Parathyroid adenoma (tissue), 2 donors: Measurements from ENCODE around the gene MEGF10.

ENCODE experiments used
- H2AFZ ChIP-seq: fragments of 300-600 bp; sonication (generic); one replicate; pipeline ENCODE4 v1.7.0; 2017; ENCODE audit warnings: antibody characterized with exemption, mild to moderate bottlenecking
- H3K27ac ChIP-seq: fragments of 300-600 bp; sonication (generic); one replicate; pipeline ENCODE4 v1.7.0; 2017
- H3K27me3 ChIP-seq: fragments of 300-600 bp; sonication (generic); one replicate; pipeline ENCODE4 v1.7.0; 2017; ENCODE audit warnings: low read length; ENCODE audit not compliant: control insufficient read depth, insufficient read depth
- H3K36me3 ChIP-seq: fragments of 300-600 bp; sonication (generic); one replicate; pipeline ENCODE4 v1.7.0; 2017; ENCODE audit warnings: low read length; ENCODE audit not compliant: control insufficient read depth, insufficient read depth
- H3K4me1 ChIP-seq: fragments of 300-600 bp; sonication (generic); one replicate; pipeline ENCODE4 v1.7.0; 2017; ENCODE audit warnings: control low read depth
- H3K4me2 ChIP-seq: fragments of 300-600 bp; sonication (generic); one replicate; pipeline ENCODE4 v1.7.0; 2017; ENCODE audit warnings: low read length
- H3K4me3 ChIP-seq: fragments of 300-600 bp; sonication (generic); one replicate; pipeline ENCODE4 v1.7.0; 2017; ENCODE audit warnings: low read depth, low read length
- H3K79me2 ChIP-seq: fragments of 300-600 bp; sonication (generic); one replicate; pipeline ENCODE4 v1.7.0; 2017; ENCODE audit warnings: control low read depth
- H3K9ac ChIP-seq: fragments of 300-600 bp; sonication (generic); one replicate; pipeline ENCODE4 v1.7.0; 2017; ENCODE audit warnings: mild to moderate bottlenecking
- H3K9me3 ChIP-seq: fragments of 300-600 bp; sonication (generic); one replicate; pipeline ENCODE4 v1.7.0; 2017; ENCODE audit warnings: low read length; ENCODE audit not compliant: control insufficient read depth
- TF ChIP-seq, protein P1 (sequence below): fragments of 300-600 bp; sonication (generic); IDR thresholded peaks from one replicate; pipeline ENCODE4 v1.7.0; 2017; ENCODE audit warnings: antibody characterized with exemption, mild to moderate bottlenecking
- donor health status: primary hyperparathyroidism.

MEGF10 gene

DNA sequence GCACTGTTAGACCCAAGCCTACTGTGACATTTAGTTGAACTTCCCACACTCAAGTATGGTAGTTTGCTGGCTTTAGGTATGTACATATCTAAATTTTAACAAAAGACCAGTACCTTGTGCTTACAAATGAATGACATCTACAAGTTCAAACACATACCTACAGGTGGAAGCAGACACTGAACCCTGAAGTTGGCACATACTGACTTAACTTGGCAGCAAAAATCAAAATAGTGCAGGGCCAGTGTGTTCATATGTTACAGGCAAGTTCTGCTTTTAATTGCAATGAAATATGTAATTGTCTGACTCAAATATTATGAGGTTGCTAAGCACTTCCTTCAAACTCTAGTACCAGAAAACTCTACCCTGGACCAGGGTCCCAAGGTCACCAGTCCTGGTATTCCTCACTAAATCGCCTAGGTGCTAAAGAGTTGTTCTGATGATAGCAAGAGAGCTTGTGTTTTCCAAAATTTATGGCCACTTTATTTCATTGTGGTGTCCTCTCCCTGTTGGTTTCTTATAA is 77.4 kb downstream of the MEGF10 start:
- H3K4me3 ChIP-seq, result no peak overlapping the region
- H3K36me3 ChIP-seq, result no peaks in the 10 kb centered on the region
- no peaks in the 10 kb centered on the region for H3K4me1 ChIP-seq
- H3K9me3 ChIP-seq, result no peaks in the 10 kb centered on the region
- no peaks in the 10 kb centered on the region for H3K79me2 ChIP-seq
- H3K27ac ChIP-seq, result no peak overlapping the region
- H3K9ac ChIP-seq, result no peak overlapping the region
- H2AFZ ChIP-seq, result no peak overlapping the region
- no peak overlapping the region for H3K4me2 ChIP-seq
- H3K27me3 ChIP-seq, result no peaks in the 10 kb centered on the region
- TF ChIP-seq, protein P1, sequence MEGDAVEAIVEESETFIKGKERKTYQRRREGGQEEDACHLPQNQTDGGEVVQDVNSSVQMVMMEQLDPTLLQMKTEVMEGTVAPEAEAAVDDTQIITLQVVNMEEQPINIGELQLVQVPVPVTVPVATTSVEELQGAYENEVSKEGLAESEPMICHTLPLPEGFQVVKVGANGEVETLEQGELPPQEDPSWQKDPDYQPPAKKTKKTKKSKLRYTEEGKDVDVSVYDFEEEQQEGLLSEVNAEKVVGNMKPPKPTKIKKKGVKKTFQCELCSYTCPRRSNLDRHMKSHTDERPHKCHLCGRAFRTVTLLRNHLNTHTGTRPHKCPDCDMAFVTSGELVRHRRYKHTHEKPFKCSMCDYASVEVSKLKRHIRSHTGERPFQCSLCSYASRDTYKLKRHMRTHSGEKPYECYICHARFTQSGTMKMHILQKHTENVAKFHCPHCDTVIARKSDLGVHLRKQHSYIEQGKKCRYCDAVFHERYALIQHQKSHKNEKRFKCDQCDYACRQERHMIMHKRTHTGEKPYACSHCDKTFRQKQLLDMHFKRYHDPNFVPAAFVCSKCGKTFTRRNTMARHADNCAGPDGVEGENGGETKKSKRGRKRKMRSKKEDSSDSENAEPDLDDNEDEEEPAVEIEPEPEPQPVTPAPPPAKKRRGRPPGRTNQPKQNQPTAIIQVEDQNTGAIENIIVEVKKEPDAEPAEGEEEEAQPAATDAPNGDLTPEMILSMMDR, result no peak

DNA sequence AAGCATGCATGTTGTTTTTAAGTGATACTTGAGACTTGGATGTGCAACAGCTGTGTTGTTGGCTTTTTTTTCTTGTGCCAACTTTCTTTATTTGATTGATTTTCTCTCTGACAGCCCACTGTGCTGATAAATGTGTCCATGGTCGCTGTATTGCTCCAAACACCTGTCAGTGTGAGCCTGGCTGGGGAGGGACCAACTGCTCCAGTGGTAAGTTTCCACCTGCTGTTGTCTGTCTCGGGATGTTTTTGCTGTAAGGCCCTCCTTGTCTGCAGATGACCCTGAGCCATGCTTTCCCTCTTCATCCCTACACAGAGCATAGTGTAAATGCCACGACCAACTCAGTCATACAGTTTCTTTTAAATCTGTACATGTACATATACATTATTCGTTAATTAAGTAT is 79.2 kb downstream of the MEGF10 start:
- H3K9me3 ChIP-seq, result no peaks in the 10 kb centered on the region
- no peak overlapping the region for H3K4me3 ChIP-seq
- no peaks in the 10 kb centered on the region for H3K79me2 ChIP-seq
- TF ChIP-seq, protein P1, result no peak
- H3K4me1 ChIP-seq, result no peaks in the 10 kb centered on the region
- H3K27me3 ChIP-seq, result no peaks in the 10 kb centered on the region
- no peak overlapping the region for H3K9ac ChIP-seq
- no peaks in the 10 kb centered on the region for H3K36me3 ChIP-seq
- H3K27ac ChIP-seq, result no peak overlapping the region
- no peak overlapping the region for H3K4me2 ChIP-seq
- no peak overlapping the region for H2AFZ ChIP-seq

DNA sequence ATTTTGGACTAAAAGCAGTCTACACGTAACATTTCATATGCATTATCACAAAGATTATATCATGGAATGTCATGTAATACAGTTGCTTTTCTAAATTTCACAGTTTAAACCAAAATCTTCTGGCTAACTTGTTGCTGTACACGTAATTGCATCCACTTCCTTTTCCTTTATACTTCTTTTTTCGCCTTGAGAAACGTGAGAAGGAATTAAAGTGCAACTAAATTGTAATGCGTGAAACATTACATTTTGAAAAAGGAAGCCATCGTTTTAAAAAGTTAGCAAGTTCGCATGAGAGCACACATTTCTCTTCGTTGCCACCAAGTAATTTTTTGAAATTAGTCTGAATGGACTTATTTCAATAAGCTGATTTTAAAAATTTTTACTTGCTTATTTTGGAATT is 80.0 kb downstream of the MEGF10 start:
- no peak overlapping the region for H3K9ac ChIP-seq
- no peaks in the 10 kb centered on the region for H3K79me2 ChIP-seq
- H3K27ac ChIP-seq, result no peak overlapping the region
- TF ChIP-seq, protein P1, result no peak
- H2AFZ ChIP-seq, result no peak overlapping the region
- no peaks in the 10 kb centered on the region for H3K27me3 ChIP-seq
- no peak overlapping the region for H3K4me2 ChIP-seq
- no peaks in the 10 kb centered on the region for H3K36me3 ChIP-seq
- H3K4me3 ChIP-seq, result no peak overlapping the region
- no peaks in the 10 kb centered on the region for H3K9me3 ChIP-seq
- no peaks in the 10 kb centered on the region for H3K4me1 ChIP-seq

DNA sequence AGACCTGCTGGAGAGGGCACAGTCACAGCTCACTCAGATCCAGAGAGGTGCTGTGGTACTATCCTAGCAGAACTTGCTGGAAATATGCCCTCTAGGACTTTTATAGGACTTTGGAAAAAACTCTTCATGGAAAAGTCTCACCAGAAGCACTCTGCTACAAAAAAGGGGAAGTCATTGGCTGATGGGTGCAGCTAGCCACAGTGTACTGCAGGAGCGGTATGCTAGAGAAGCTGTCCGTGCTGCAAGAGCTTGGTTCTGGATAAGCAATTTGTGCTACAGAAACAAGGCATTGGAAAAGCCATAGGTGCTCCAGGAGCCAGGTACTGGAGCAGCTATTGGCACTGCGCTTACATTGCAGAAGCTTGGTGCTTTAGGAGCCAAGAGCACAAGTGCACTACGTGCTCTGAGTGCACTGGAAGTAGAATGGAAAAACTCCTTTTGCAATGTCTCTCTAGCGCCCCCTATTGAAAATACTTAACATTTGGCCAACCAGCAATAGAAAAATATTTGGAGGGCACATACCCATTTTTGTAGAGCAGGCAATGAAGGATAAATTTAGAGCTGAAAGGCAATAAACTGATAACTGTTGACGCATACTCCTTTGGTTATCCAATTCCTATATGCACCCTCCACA is 83.4 kb downstream of the MEGF10 start:
- no peaks in the 10 kb centered on the region for H3K79me2 ChIP-seq
- no peaks in the 10 kb centered on the region for H3K9me3 ChIP-seq
- H3K4me1 ChIP-seq, result no peaks in the 10 kb centered on the region
- no peak overlapping the region for H2AFZ ChIP-seq
- H3K9ac ChIP-seq, result no peak overlapping the region
- H3K36me3 ChIP-seq, result no peaks in the 10 kb centered on the region
- H3K27me3 ChIP-seq, result no peaks in the 10 kb centered on the region
- no peak overlapping the region for H3K4me3 ChIP-seq
- TF ChIP-seq, protein P1, result no peak
- H3K4me2 ChIP-seq, result no peak overlapping the region
- H3K27ac ChIP-seq, result no peak overlapping the region

DNA sequence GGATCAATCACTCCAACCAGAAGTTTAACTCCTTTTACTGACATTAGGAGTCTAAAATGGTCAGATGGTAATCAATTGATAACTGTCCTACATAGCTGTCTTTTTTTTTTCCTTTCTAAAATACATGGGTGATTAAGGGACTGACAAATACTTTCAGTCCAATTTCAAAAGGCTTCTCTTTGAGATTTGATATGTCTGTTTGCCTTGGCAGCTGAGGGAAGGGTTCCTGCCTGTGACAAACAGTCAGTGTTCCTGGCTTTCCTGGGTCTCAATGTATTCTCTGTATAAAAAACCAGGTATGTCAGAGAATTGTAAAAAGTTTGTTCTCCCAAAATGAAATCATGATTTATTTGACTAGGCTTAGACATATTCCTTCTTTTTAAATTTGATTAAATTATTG is 84.5 kb downstream of the MEGF10 start:
- Histone ChIP-seq H3K4me1 (no peaks in the 10 kb centered on the region), H3K79me2 (no peaks in the 10 kb centered on the region), H3K27me3 (no peaks in the 10 kb centered on the region), H3K4me3 (no peak overlapping the region), H3K36me3 (no peaks in the 10 kb centered on the region), H3K9ac (no peak overlapping the region), H3K9me3 (no peaks in the 10 kb centered on the region), H2AFZ (no peak overlapping the region), H3K4me2 (no peak overlapping the region), H3K27ac (no peak overlapping the region)
- TF ChIP-seq, protein P1, result no peak
